Measurements from ENCODE around the gene RPL32. TPM values are rescaled to one million over a fixed set of nuclear protein-coding genes. Genes with fewer than 3 reads are reported as not detected.

RPL32 gene
- total and polyA plus RNA-seq, 4 donors: 218 to 1,124 (median 577) TPM

DNA sequence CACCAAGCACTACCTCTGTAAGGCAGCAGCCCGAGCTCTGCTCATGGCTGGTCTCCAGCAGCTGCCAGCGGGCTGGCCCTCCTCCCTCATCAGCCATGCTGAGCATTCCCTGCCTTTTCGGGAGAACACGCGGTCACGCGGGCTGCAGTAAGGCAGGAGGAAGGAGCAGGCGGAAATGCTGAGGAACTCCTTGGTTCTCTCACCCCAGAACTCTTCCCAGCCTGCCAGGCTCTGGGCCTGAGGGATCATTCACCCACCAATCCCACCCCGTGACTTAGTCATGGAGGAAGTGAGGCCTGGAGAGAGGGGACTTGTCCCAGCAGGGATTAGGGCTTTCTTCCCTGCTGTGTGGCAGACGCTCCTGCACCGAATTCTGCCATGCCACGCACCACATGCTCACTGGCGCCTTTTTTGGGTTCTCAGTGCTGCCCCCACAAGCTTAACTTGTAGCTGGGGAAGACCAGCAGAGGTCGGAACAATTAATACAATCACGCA is 42.9 kb upstream of the RPL32 start:
- TF ChIP-seq, protein P1, sequence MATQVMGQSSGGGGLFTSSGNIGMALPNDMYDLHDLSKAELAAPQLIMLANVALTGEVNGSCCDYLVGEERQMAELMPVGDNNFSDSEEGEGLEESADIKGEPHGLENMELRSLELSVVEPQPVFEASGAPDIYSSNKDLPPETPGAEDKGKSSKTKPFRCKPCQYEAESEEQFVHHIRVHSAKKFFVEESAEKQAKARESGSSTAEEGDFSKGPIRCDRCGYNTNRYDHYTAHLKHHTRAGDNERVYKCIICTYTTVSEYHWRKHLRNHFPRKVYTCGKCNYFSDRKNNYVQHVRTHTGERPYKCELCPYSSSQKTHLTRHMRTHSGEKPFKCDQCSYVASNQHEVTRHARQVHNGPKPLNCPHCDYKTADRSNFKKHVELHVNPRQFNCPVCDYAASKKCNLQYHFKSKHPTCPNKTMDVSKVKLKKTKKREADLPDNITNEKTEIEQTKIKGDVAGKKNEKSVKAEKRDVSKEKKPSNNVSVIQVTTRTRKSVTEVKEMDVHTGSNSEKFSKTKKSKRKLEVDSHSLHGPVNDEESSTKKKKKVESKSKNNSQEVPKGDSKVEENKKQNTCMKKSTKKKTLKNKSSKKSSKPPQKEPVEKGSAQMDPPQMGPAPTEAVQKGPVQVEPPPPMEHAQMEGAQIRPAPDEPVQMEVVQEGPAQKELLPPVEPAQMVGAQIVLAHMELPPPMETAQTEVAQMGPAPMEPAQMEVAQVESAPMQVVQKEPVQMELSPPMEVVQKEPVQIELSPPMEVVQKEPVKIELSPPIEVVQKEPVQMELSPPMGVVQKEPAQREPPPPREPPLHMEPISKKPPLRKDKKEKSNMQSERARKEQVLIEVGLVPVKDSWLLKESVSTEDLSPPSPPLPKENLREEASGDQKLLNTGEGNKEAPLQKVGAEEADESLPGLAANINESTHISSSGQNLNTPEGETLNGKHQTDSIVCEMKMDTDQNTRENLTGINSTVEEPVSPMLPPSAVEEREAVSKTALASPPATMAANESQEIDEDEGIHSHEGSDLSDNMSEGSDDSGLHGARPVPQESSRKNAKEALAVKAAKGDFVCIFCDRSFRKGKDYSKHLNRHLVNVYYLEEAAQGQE (IDR thresholded peaks at IDR 0.05): no peak
- TF ChIP-seq GABPA (IDR thresholded peaks at IDR 0.05 in 1 of 2, conservative IDR thresholded peaks at IDR 0.05 in 1 of 2): no peak
- TF ChIP-seq FOXA1 (IDR thresholded peaks at IDR 0.05): no peak
- TF ChIP-seq JUND (IDR thresholded peaks at IDR 0.05): no peak
- TF ChIP-seq SP1 (IDR thresholded peaks at IDR 0.05): no peak
- TF ChIP-seq, protein P2, sequence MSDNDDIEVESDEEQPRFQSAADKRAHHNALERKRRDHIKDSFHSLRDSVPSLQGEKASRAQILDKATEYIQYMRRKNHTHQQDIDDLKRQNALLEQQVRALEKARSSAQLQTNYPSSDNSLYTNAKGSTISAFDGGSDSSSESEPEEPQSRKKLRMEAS (IDR thresholded peaks at IDR 0.05): no peak
- no peak for TF ChIP-seq YY1 (IDR thresholded peaks at IDR 0.05)
- no peak for TF ChIP-seq RXRA (IDR thresholded peaks at IDR 0.05)
- TF ChIP-seq HNF4G (IDR thresholded peaks at IDR 0.05): no peak
- TF ChIP-seq, protein P3, sequence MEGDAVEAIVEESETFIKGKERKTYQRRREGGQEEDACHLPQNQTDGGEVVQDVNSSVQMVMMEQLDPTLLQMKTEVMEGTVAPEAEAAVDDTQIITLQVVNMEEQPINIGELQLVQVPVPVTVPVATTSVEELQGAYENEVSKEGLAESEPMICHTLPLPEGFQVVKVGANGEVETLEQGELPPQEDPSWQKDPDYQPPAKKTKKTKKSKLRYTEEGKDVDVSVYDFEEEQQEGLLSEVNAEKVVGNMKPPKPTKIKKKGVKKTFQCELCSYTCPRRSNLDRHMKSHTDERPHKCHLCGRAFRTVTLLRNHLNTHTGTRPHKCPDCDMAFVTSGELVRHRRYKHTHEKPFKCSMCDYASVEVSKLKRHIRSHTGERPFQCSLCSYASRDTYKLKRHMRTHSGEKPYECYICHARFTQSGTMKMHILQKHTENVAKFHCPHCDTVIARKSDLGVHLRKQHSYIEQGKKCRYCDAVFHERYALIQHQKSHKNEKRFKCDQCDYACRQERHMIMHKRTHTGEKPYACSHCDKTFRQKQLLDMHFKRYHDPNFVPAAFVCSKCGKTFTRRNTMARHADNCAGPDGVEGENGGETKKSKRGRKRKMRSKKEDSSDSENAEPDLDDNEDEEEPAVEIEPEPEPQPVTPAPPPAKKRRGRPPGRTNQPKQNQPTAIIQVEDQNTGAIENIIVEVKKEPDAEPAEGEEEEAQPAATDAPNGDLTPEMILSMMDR (IDR thresholded peaks at IDR 0.05; ENCODE audit: low read depth, low read length, missing input control): no peak
- no peak for TF ChIP-seq NR2F2 (IDR thresholded peaks at IDR 0.05)
- TF ChIP-seq EGR1 (IDR thresholded peaks at IDR 0.05; ENCODE audit: low read depth in 2 of 2): no peak
- TF ChIP-seq, protein P4, sequence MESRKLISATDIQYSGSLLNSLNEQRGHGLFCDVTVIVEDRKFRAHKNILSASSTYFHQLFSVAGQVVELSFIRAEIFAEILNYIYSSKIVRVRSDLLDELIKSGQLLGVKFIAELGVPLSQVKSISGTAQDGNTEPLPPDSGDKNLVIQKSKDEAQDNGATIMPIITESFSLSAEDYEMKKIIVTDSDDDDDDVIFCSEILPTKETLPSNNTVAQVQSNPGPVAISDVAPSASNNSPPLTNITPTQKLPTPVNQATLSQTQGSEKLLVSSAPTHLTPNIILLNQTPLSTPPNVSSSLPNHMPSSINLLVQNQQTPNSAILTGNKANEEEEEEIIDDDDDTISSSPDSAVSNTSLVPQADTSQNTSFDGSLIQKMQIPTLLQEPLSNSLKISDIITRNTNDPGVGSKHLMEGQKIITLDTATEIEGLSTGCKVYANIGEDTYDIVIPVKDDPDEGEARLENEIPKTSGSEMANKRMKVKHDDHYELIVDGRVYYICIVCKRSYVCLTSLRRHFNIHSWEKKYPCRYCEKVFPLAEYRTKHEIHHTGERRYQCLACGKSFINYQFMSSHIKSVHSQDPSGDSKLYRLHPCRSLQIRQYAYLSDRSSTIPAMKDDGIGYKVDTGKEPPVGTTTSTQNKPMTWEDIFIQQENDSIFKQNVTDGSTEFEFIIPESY (IDR thresholded peaks at IDR 0.05): no peak
- no peak for TF ChIP-seq RAD21 (IDR thresholded peaks at IDR 0.05)
- TF ChIP-seq, protein P5, sequence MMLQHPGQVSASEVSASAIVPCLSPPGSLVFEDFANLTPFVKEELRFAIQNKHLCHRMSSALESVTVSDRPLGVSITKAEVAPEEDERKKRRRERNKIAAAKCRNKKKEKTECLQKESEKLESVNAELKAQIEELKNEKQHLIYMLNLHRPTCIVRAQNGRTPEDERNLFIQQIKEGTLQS (IDR thresholded peaks at IDR 0.05): no peak
- no peak for TF ChIP-seq TAF1 (conservative IDR thresholded peaks at IDR 0.05)
- TF ChIP-seq FOXA2 (IDR thresholded peaks at IDR 0.05): no peak
- TF ChIP-seq HNF4A (conservative IDR thresholded peaks at IDR 0.05): no peak
- Histone ChIP-seq H3K9me3 (ENCODE audit: control insufficient read depth in 4 of 4, low read length in 3 of 4) (no peaks in the 10 kb centered on the region), H3K4me1 (ENCODE audit: control insufficient read depth in 4 of 4, insufficient read depth in 4 of 4, low read length in 3 of 4) (no peaks in the 10 kb centered on the region), H3K4me3 (ENCODE audit: low read depth in 1 of 3, low read length in 3 of 3) (no peak overlapping the region), H3K27ac (ENCODE audit: low read depth in 1 of 2, low read length in 2 of 2) (no peak overlapping the region), H3K9ac (ENCODE audit: low read depth in 1 of 2, low read length in 2 of 2) (no peak overlapping the region), H3K27me3 (ENCODE audit: control insufficient read depth in 4 of 4, insufficient read depth in 4 of 4, low read length in 3 of 4) (no peaks in the 10 kb centered on the region), H3K36me3 (ENCODE audit: control insufficient read depth in 4 of 4, insufficient read depth in 3 of 4, low read depth in 1 of 4, low read length in 3 of 4) (no peaks in the 10 kb centered on the region)
- DNase-seq (ENCODE audit: low spot score): no peak
- 85% methylated on average over 15 of the region's 15 CpGs for WGBS
